ENCODE results near the gene DMD. TPM values are rescaled to one million over a fixed set of nuclear protein-coding genes. Genes with fewer than 3 reads are reported as not detected.

The DMD gene
- total and polyA plus RNA-seq, 2 donors (not counting 1 experiment from before 2014, with no cell fraction given), result 2.0 to 51.8 TPM

- Mint-ChIP-seq H3K4me1 (no peaks in the 10 kb centered on the region), H3K27me3 (peaks cover 3% of the 10 kb centered on the region), H3K9me3 (ENCODE audit: insufficient read depth) (no peaks in the 10 kb centered on the region), H3K4me3 (no peak overlapping the region), H3K27ac (no peak overlapping the region)
- no CpG with 5 or more reads among the region's 3 CpGs for WGBS (ENCODE audit: insufficient coverage)
- Histone ChIP-seq H3K9me3 (ENCODE audit: control extremely low read depth in 1 of 3, control insufficient read depth in 2 of 3, insufficient read depth in 1 of 3, low read length in 2 of 3) (no peaks in the 10 kb centered on the region), H3K27me3 (replicated peaks in 1 of 4; ENCODE audit: control extremely low read depth in 1 of 4, control insufficient read depth in 3 of 4, insufficient read depth in 4 of 4, low read length in 3 of 4) (no peaks in the 10 kb centered on the region), H4K20me1 (ENCODE audit: control insufficient read depth, insufficient read depth, low read length, poor library complexity, severe bottlenecking) (no peaks in the 10 kb centered on the region), H3K79me2 (ENCODE audit: control insufficient read depth, insufficient read depth, low read length) (no peaks in the 10 kb centered on the region), H2AFZ (ENCODE audit: insufficient read depth, low read depth, low read length, poor library complexity, severe bottlenecking) (no peak overlapping the region), H3K4me3 (ENCODE audit: control extremely low read depth in 1 of 5, extremely low read depth in 1 of 5, insufficient read depth in 1 of 5, low read depth in 2 of 5, low read length in 4 of 5) (no peak overlapping the region), H3K4me1 (ENCODE audit: control insufficient read depth in 2 of 2, insufficient read depth in 2 of 2, low read length in 2 of 2) (no peaks in the 10 kb centered on the region), H3K4me2 (replicated peaks; ENCODE audit: low read depth, low read length, poor library complexity, severe bottlenecking) (no peak overlapping the region), H3K9ac (ENCODE audit: low read length) (no peak overlapping the region), H3K36me3 (replicated peaks in 1 of 2; ENCODE audit: control extremely low read depth in 1 of 2, control insufficient read depth in 1 of 2, extremely low read depth in 1 of 2, insufficient read depth in 2 of 2, low read length in 1 of 2) (no peaks in the 10 kb centered on the region), H3K27ac (ENCODE audit: low read length in 2 of 2) (no peak overlapping the region)
- CTCF ChIA-PET, result interaction anchor here (0.7 kb wide), 1 partner anchor 515 kb away, joined by 4 read pairs; no protein-coding TSS in a partner anchor
- POLR2A ChIA-PET, result no interaction called here
- DNase-seq (no peak), ATAC-seq (ENCODE audit: low read depth) (no peak)
- TF ChIP-seq CTCF (IDR thresholded peaks at IDR 0.05) (no peak), EZH2 (IDR thresholded peaks at IDR 0.05; ENCODE audit: borderline replicate concordance, insufficient read depth, low read depth, low read length, poor library complexity, severe bottlenecking) (no peak)
- intact Hi-C loops (cut with micrococcal nuclease), result no loop called here
Measured at GRCh38 chrX:31436424-31436823, 1774.9 kb downstream of the DMD start.

DNA sequence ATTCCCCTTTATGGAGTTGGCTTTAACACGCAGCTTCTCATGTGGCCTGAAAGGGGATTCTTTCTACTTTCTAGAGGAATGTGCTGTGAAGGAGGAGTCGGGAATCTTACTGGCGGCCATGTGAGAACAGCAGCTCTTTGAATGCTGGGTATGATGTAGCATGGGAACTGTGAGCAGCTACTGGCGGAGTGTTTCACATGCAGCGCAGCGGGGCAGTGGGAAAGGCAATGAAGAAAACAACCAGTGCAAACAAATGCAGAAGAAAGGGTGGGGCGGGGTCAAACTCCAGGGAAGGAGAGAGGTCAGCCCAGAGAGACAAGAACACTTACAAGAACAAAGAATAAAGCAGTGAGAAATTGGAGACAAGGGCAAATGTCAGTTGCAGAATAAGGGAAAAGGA lies 1775.8 kb downstream of the DMD start:
- Histone ChIP-seq H3K4me1 (ENCODE audit: control insufficient read depth in 2 of 2, insufficient read depth in 2 of 2, low read length in 2 of 2) (no peaks in the 10 kb centered on the region), H3K4me3 (ENCODE audit: control extremely low read depth in 1 of 5, extremely low read depth in 1 of 5, insufficient read depth in 1 of 5, low read depth in 2 of 5, low read length in 4 of 5) (no peak overlapping the region), H3K36me3 (replicated peaks in 1 of 2; ENCODE audit: control extremely low read depth in 1 of 2, control insufficient read depth in 1 of 2, extremely low read depth in 1 of 2, insufficient read depth in 2 of 2, low read length in 1 of 2) (no peaks in the 10 kb centered on the region), H3K9me3 (ENCODE audit: control extremely low read depth in 1 of 3, control insufficient read depth in 2 of 3, insufficient read depth in 1 of 3, low read length in 2 of 3) (no peaks in the 10 kb centered on the region), H3K27me3 (replicated peaks in 1 of 4; ENCODE audit: control extremely low read depth in 1 of 4, control insufficient read depth in 3 of 4, insufficient read depth in 4 of 4, low read length in 3 of 4) (no peaks in the 10 kb centered on the region), H3K79me2 (ENCODE audit: control insufficient read depth, insufficient read depth, low read length) (no peaks in the 10 kb centered on the region), H3K27ac (ENCODE audit: low read length in 2 of 2) (no peak overlapping the region), H3K9ac (ENCODE audit: low read length) (no peak overlapping the region), H3K4me2 (replicated peaks; ENCODE audit: low read depth, low read length, poor library complexity, severe bottlenecking) (no peak overlapping the region), H2AFZ (ENCODE audit: insufficient read depth, low read depth, low read length, poor library complexity, severe bottlenecking) (no peak overlapping the region), H4K20me1 (ENCODE audit: control insufficient read depth, insufficient read depth, low read length, poor library complexity, severe bottlenecking) (no peaks in the 10 kb centered on the region)
- ChIA-PET POLR2A (no interaction called here), CTCF (interaction anchor here (0.7 kb wide), 1 partner anchor 516 kb away, joined by 4 read pairs; no protein-coding TSS in a partner anchor)
- ATAC-seq (ENCODE audit: low read depth), result no peak
- DNase-seq, result no peak
- H3K4me3 Mint-ChIP-seq, result no peak overlapping the region
- WGBS (ENCODE audit: insufficient coverage), result 71% methylated on average over 2 of the region's 7 CpGs
- intact Hi-C loops (cut with micrococcal nuclease), result no loop called here
- H3K27ac Mint-ChIP-seq, result no peak overlapping the region
- H3K27me3 Mint-ChIP-seq, result peaks cover 3% of the 10 kb centered on the region
- no peaks in the 10 kb centered on the region for H3K9me3 Mint-ChIP-seq (ENCODE audit: insufficient read depth)
- H3K4me1 Mint-ChIP-seq, result no peaks in the 10 kb centered on the region
- TF ChIP-seq CTCF (IDR thresholded peaks at IDR 0.05) (no peak), EZH2 (IDR thresholded peaks at IDR 0.05; ENCODE audit: borderline replicate concordance, insufficient read depth, low read depth, low read length, poor library complexity, severe bottlenecking) (no peak)
